Measurements from ENCODE around the gene POC1B. TPM values are rescaled to one million over a fixed set of nuclear protein-coding genes. Genes with fewer than 3 reads are reported as not detected.

The POC1B gene
- total RNA-seq, 1 donor from 2014 or later: 14.9 TPM

- DNase-seq (ENCODE audit: low read depth): no peak
Measured at GRCh38 chr12:89469361-89469760, 56.5 kb downstream of the POC1B start.

GRCh38 chr12:89468648-89469326, 57.1 kb downstream of the POC1B start:
- no peak for DNase-seq (ENCODE audit: low read depth)
- H3K4me3 ChIP-seq (ENCODE audit: low read depth, low read length): no peak overlapping the region
- TF ChIP-seq CTCF (conservative IDR thresholded peaks at IDR 0.05; ENCODE audit: low read depth, low read length): no peak

More at GRCh38 chr12:89469361-89469760, 56.5 kb downstream of the POC1B start:
- no peak for TF ChIP-seq CTCF (conservative IDR thresholded peaks at IDR 0.05; ENCODE audit: low read depth, low read length)
- no peak overlapping the region for H3K4me3 ChIP-seq (ENCODE audit: low read depth, low read length)

- no peak overlapping the region for H3K4me3 ChIP-seq (ENCODE audit: low read depth, low read length)
- no peak for DNase-seq (ENCODE audit: low read depth)
- no peak for TF ChIP-seq CTCF (conservative IDR thresholded peaks at IDR 0.05; ENCODE audit: low read depth, low read length)
Measured at GRCh38 chr12:89468017-89468416, 57.8 kb downstream of the POC1B start.

- TF ChIP-seq CTCF (conservative IDR thresholded peaks at IDR 0.05; ENCODE audit: low read depth, low read length): no peak
- no peak for DNase-seq (ENCODE audit: low read depth)
- no peak overlapping the region for H3K4me3 ChIP-seq (ENCODE audit: low read depth, low read length)
Measured at GRCh38 chr12:89464974-89465592, 60.8 kb downstream of the POC1B start.

DNA sequence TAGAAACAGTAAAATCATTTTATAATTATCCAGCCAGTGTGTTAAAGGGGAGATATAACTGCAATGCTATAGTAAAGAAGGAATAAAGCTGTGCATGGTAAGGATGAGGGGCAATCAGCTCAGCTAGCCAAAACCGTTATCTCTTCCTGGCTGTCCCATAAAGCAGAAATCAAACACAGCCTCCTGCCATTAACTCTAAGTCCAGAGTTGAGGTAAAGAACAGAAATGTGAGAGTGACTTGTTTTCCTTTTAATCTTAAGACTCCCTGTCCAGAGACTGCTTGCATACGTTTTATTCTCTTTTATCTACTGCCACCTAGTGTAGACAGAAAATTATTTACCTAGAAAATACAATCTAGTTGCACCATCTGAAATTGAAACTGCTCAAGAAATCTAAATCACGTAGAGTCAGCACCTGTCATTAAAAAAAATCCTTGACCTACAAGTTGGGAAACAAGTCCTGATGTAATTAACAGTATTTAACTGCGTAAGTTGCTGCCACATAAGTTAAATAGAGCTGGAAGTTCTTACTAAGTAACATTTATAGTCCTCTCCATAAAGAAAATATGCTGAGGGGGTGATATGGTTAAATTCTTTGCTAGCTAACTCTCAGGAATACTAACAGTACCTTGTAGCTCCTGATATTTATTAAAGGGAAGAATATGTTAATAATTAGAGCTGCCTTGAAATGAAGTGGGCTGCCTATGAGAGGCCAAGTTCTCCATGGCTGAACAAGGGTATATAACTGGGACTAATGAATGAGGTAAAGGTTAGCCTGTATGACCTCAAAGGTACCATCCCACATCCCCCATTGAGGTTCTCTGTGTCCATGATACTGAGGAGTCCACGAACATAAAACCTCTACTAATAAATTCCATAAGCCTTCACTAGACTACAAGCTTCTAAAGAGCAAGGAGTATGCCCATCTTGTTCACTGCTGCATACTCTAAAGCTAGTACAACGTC, 63.9 kb downstream of the POC1B start:
- peak overlapping the region; percentile 23 for H3K4me3 ChIP-seq (ENCODE audit: low read depth, low read length)
- no peak for DNase-seq (ENCODE audit: low read depth)
- TF ChIP-seq CTCF (conservative IDR thresholded peaks at IDR 0.05; ENCODE audit: low read depth, low read length): peak; percentile 58

DNA sequence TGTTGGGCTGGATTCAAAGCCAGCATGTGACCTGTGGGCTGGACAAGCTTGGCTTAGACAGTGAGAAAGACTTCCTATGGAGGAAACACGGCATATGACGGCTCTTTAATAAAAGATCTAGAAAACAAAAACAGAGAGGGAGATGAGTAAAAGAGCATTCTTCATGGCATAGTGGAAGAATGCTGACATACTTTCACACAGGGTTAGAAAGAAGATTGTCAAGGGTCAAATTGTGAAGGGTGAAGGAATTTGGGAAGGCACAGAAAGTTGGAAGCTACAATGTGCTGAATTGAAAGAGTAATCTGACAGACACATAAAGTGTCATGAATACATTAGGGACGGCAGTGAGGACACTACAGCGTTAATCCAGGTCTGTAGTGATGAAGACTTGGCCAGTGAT, 64.7 kb downstream of the POC1B start:
- TF ChIP-seq CTCF (conservative IDR thresholded peaks at IDR 0.05; ENCODE audit: low read depth, low read length): no peak
- no peak for DNase-seq (ENCODE audit: low read depth)
- no peak overlapping the region for H3K4me3 ChIP-seq (ENCODE audit: low read depth, low read length)

Data from epithelial cell of proximal tubule (primary cell).